GM12891 (cell line): ENCODE data around the gene PCMT1. TPM values are rescaled to one million over a fixed set of nuclear protein-coding genes. Genes with fewer than 3 reads are reported as not detected.

ENCODE experiments used
- DNase-seq: peaks from one replicate; pipeline ENCODE4 v3.0.0; 2011; ENCODE audit warnings: low spot score; ENCODE audit not compliant: insufficient read length
- FAIRE-seq: peaks from 2 replicates; lab custom pipeline; 2011; peaks lifted over from hg19 to GRCh38; lab: Jason Lieb, UNC
- PAX5 ChIP-seq: IDR thresholded peaks from 2 replicates; pipeline ENCODE4 v1.6.1; 2011; ENCODE audit warnings: low read length, moderate library complexity, mild to moderate bottlenecking; ENCODE audit not compliant: insufficient read depth, severe bottlenecking
- POLR2A ChIP-seq: IDR thresholded peaks from 2 replicates; pipeline ENCODE4 v1.6.1; 2011; ENCODE audit warnings: low read depth, low read length, control low read depth
- POLR2AphosphoS5 ChIP-seq: IDR thresholded peaks from 2 replicates; pipeline ENCODE4 v1.6.1; 2011; ENCODE audit warnings: low read depth, low read length, control low read depth
- POU2F2 ChIP-seq: IDR thresholded peaks from 2 replicates; pipeline ENCODE4 v1.6.1; 2011; ENCODE audit warnings: low read depth, mild to moderate bottlenecking, control low read depth, low read length, moderate library complexity
- SPI1 ChIP-seq: IDR thresholded peaks from 2 replicates; pipeline ENCODE4 v1.6.1; 2011; ENCODE audit warnings: low read depth, low read length, control low read depth
- TAF1 ChIP-seq: IDR thresholded peaks from 2 replicates; pipeline ENCODE4 v1.6.1; 2011; ENCODE audit warnings: low read depth, low read length, control low read depth
- polyA plus RNA-seq: library from polyadenylated mRNA; unstranded; fragments of >200 nt; gene quantifications from one replicate; pipeline ENCODE4 v1.2.1, GENCODE V29; 2012; ENCODE audit warnings: low read depth, missing spikeins, inconsistent platforms; ENCODE audit not compliant: missing spikeins

The PCMT1 gene
- polyA plus RNA-seq: 39.8 TPM

GRCh38 chr6:149749594-149750135 lies at the start of gene PCMT1:
Gene PCMT1, plus strand, starts transcription at chr6:149749741. Its CDS starts 161 bp downstream, at chr6:149749902.
- TF ChIP-seq POLR2A (peak; percentile 68), SPI1 (no peak), PAX5 (no peak), TAF1 (peak; percentile 76), POLR2AphosphoS5 (peak; percentile 50; the same call in 1 of the 2 replicates)
- DNase-seq (peak; percentile 85), FAIRE-seq (peak; percentile 96)

- TF ChIP-seq POLR2A (no peak), POU2F2 (no peak), SPI1 (no peak), TAF1 (no peak), PAX5 (no peak), POLR2AphosphoS5 (no peak)
- no peak for DNase-seq
- FAIRE-seq: no peak
Measured at GRCh38 chr6:149701714-149702113, 47.8 kb upstream of the PCMT1 start.

GRCh38 chr6:149711711-149712110 lies 37.8 kb upstream of the PCMT1 start:
- no peak for TF ChIP-seq POU2F2
- TF ChIP-seq SPI1: no peak
- no peak for TF ChIP-seq POLR2A
- no peak for TF ChIP-seq PAX5
- TF ChIP-seq TAF1: no peak
- TF ChIP-seq POLR2AphosphoS5: no peak
- no peak for FAIRE-seq
- DNase-seq: no peak

GRCh38 chr6:149714442-149714841 lies 35.1 kb upstream of the PCMT1 start:
- TF ChIP-seq POU2F2: no peak
- no peak for TF ChIP-seq POLR2A
- TF ChIP-seq SPI1: no peak
- TF ChIP-seq TAF1: no peak
- no peak for TF ChIP-seq PAX5
- no peak for TF ChIP-seq POLR2AphosphoS5
- DNase-seq: no peak
- FAIRE-seq: no peak

- TF ChIP-seq POLR2A: no peak
- no peak for TF ChIP-seq TAF1
- TF ChIP-seq PAX5: no peak
- no peak for TF ChIP-seq POU2F2
- no peak for TF ChIP-seq SPI1
- no peak for TF ChIP-seq POLR2AphosphoS5
- no peak for DNase-seq
- peak; percentile 38 for FAIRE-seq
Measured at GRCh38 chr6:149716181-149716963, 33.2 kb upstream of the PCMT1 start.

GRCh38 chr6:149717255-149717587 lies 32.3 kb upstream of the PCMT1 start:
- TF ChIP-seq POLR2AphosphoS5 (no peak), SPI1 (no peak), POU2F2 (no peak), PAX5 (no peak), POLR2A (no peak), TAF1 (no peak)
- no peak for FAIRE-seq
- DNase-seq: no peak

- peak; percentile 69 for FAIRE-seq
- peak; percentile 86 for DNase-seq
- TF ChIP-seq PAX5 (peak; percentile 85), SPI1 (no peak), POU2F2 (peak; percentile 71), POLR2AphosphoS5 (peak; percentile 89), POLR2A (peak; percentile 96), TAF1 (peak; percentile 91)
Measured at GRCh38 chr6:149717588-149718458, 31.7 kb upstream of the PCMT1 start, which contains the start of gene LATS1. Gene LATS1, minus strand, starts transcription at chr6:149718101. Its CDS starts 15,975 bp downstream, at chr6:149702126.

GRCh38 chr6:149719531-149719930 lies 30.0 kb upstream of the PCMT1 start:
- DNase-seq (no peak), FAIRE-seq (no peak)
- TF ChIP-seq POU2F2 (no peak), SPI1 (no peak), POLR2A (no peak), PAX5 (no peak), TAF1 (no peak), POLR2AphosphoS5 (no peak)

GRCh38 chr6:149723262-149723661 lies 26.3 kb upstream of the PCMT1 start:
- no peak for FAIRE-seq
- TF ChIP-seq POU2F2: no peak
- TF ChIP-seq SPI1: no peak
- TF ChIP-seq POLR2AphosphoS5: no peak
- no peak for TF ChIP-seq TAF1
- no peak for DNase-seq
